ENCODE measurements around the gene PAX6. TPM values are rescaled to one million over a fixed set of nuclear protein-coding genes. Genes with fewer than 3 reads are reported as not detected.

The PAX6 gene
- total and polyA plus RNA-seq, 7 donors, result 0.34 to 0.46 TPM; not detected in 5

- TF ChIP-seq POLR2A (IDR thresholded peaks at IDR 0.05) (no peak), CTCF (IDR thresholded peaks at IDR 0.05) (no peak), POLR2AphosphoS5 (IDR thresholded peaks at IDR 0.05) (no peak), EP300 (IDR thresholded peaks at IDR 0.05) (no peak)
- no peak overlapping the region for H3K4me3 ChIP-seq
- intact Hi-C loops (cut with DNase I), result no loop called here
- no peaks in the 10 kb centered on the region for H3K9me3 ChIP-seq
- H3K36me3 ChIP-seq, result no peaks in the 10 kb centered on the region
- WGBS, 2 donors, result 96% methylated on average over 10 of the region's 10 CpGs
- H3K27me3 ChIP-seq, result peaks cover 6 to 27% (median 16%) of the 10 kb centered on the region in 3 donors
- peaks cover 0 to 15% (median 10%) of the 10 kb centered on the region in 4 donors for H3K4me1 ChIP-seq
- no peak overlapping the region for H3K27ac ChIP-seq
- DNase-seq, result no peak
Measured at GRCh38 chr11:31793264-31793663, 17.9 kb downstream of the PAX6 start.

GRCh38 chr11:31792456-31792855 is 18.7 kb downstream of the PAX6 start:
- peaks cover 0 to 7% (median 2%) of the 10 kb centered on the region in 4 donors for H3K4me1 ChIP-seq
- H3K4me3 ChIP-seq, result no peak overlapping the region
- H3K27ac ChIP-seq, result no peak overlapping the region
- H3K27me3 ChIP-seq, result peaks cover under 1 to 19% (median 8%) of the 10 kb centered on the region in 3 donors
- DNase-seq, result no peak
- intact Hi-C loops (cut with DNase I), result no loop called here
- TF ChIP-seq POLR2A (IDR thresholded peaks at IDR 0.05) (no peak), CTCF (IDR thresholded peaks at IDR 0.05) (no peak), EP300 (IDR thresholded peaks at IDR 0.05) (no peak), POLR2AphosphoS5 (IDR thresholded peaks at IDR 0.05) (no peak)
- no peaks in the 10 kb centered on the region for H3K9me3 ChIP-seq
- WGBS, 2 donors, result 85 to 88% methylated on average over 2 of the region's 2 CpGs
- no peaks in the 10 kb centered on the region for H3K36me3 ChIP-seq

- no peaks in the 10 kb centered on the region for H3K9me3 ChIP-seq
- no peak for DNase-seq
- H3K4me3 ChIP-seq, result no peak overlapping the region
- H3K4me1 ChIP-seq, result peaks cover 0 to 4% (median 0%) of the 10 kb centered on the region in 4 donors
- 72 to 77% methylated on average over 2 of the region's 2 CpGs for WGBS, 2 donors
- peaks cover 0 to 15% (median 6%) of the 10 kb centered on the region in 3 donors for H3K27me3 ChIP-seq
- intact Hi-C loops (cut with DNase I), result no loop called here
- no peak overlapping the region for H3K27ac ChIP-seq
- TF ChIP-seq POLR2AphosphoS5 (IDR thresholded peaks at IDR 0.05) (no peak), POLR2A (IDR thresholded peaks at IDR 0.05) (no peak), CTCF (IDR thresholded peaks at IDR 0.05) (no peak), EP300 (IDR thresholded peaks at IDR 0.05) (no peak)
- H3K36me3 ChIP-seq, result no peaks in the 10 kb centered on the region
Measured at GRCh38 chr11:31792036-31792435, 19.1 kb downstream of the PAX6 start.

GRCh38 chr11:31790649-31791048 is 20.5 kb downstream of the PAX6 start:
- Histone ChIP-seq H3K4me1 (peaks cover 0 to 4% (median 0%) of the 10 kb centered on the region in 4 donors), H3K4me3 (no peak overlapping the region), H3K36me3 (no peaks in the 10 kb centered on the region), H3K27me3 (peaks cover 0 to under 1% (median 0%) of the 10 kb centered on the region in 3 donors), H3K9me3 (no peaks in the 10 kb centered on the region), H3K27ac (no peak overlapping the region)
- intact Hi-C loops (cut with DNase I), result no loop called here
- TF ChIP-seq POLR2AphosphoS5 (IDR thresholded peaks at IDR 0.05) (no peak), CTCF (IDR thresholded peaks at IDR 0.05) (no peak), POLR2A (IDR thresholded peaks at IDR 0.05) (no peak), EP300 (IDR thresholded peaks at IDR 0.05) (no peak)
- no peak for DNase-seq
- WGBS, 2 donors, result 80 to 87% methylated on average over 7 of the region's 7 CpGs

- H3K27me3 ChIP-seq, result no peaks in the 10 kb centered on the region
- intact Hi-C loops (cut with DNase I), result no loop called here
- TF ChIP-seq POLR2A (IDR thresholded peaks at IDR 0.05) (no peak), CTCF (IDR thresholded peaks at IDR 0.05) (no peak), EP300 (IDR thresholded peaks at IDR 0.05) (no peak), POLR2AphosphoS5 (IDR thresholded peaks at IDR 0.05) (no peak)
- no peak overlapping the region for H3K4me3 ChIP-seq
- no peak for DNase-seq
- no peak overlapping the region for H3K27ac ChIP-seq
- H3K9me3 ChIP-seq, result no peaks in the 10 kb centered on the region
- peaks cover 0 to 4% (median 0%) of the 10 kb centered on the region in 4 donors for H3K4me1 ChIP-seq
- H3K36me3 ChIP-seq, result no peaks in the 10 kb centered on the region
- 87 to 92% methylated on average over 3 of the region's 3 CpGs for WGBS, 2 donors
Measured at GRCh38 chr11:31788085-31788484, 23.0 kb downstream of the PAX6 start.

All from sigmoid colon (tissue), 7 donors.